Vagina (tissue), 2 donors: ENCODE results near the gene MTF1.

Experiments
- CTCF ChIP-seq, 3 experiments: fragments of 450-650 bp in 2 of 3; fragments of 200-600 bp in 1 of 3; sonication (generic) in 1 of 3; IDR thresholded peaks; one replicate each; pipeline ENCODE4 v1.5.1; 2017 to 2019; ENCODE audit warnings: antibody characterized with exemption in 3 of 3, mild to moderate bottlenecking in 2 of 3, moderate library complexity in 2 of 3
- POLR2A ChIP-seq, 2 donors: fragments of 450-650 bp; IDR thresholded peaks; one replicate each; pipeline ENCODE4 v1.6.1; 2017; ENCODE audit warnings: antibody characterized with exemption in 2 of 2, mild to moderate bottlenecking in 2 of 2, moderate library complexity in 2 of 2
- POLR2AphosphoS5 ChIP-seq, 2 donors: sonication (generic); formaldehyde crosslinking; IDR thresholded peaks; one replicate each; pipeline ENCODE4 v1.9.0; 2017; ENCODE audit warnings: antibody characterized with exemption in 2 of 2, mild to moderate bottlenecking in 2 of 2, low read depth in 1 of 2; ENCODE audit not compliant: insufficient read depth in 1 of 2

- TF ChIP-seq CTCF (IDR thresholded peaks at IDR 0.05), result no peak
- TF ChIP-seq POLR2A (IDR thresholded peaks at IDR 0.05), result no peak
- TF ChIP-seq POLR2AphosphoS5 (IDR thresholded peaks at IDR 0.05; ENCODE audit: insufficient read depth in 1 of 2, low read depth in 1 of 2), result no peak
Observed at GRCh38 chr1:37831109-37831508, 28.3 kb downstream of the MTF1 start.
